GM23338 (cell line): ENCODE results near the gene TMEM225B. TPM values are rescaled to one million over a fixed set of nuclear protein-coding genes. Genes with fewer than 3 reads are reported as not detected.

Source experiments
- ATAC-seq: fragments of 200-7000 bp; cut with Tn5 transposase; 3 replicates; pipeline ENCODE4 v1.9.1; 2020
- DNase-seq: peaks from one replicate; pipeline ENCODE4 v3.0.0-alpha.2; 2015; ENCODE audit warnings: low spot score
- H2AFZ ChIP-seq: fragments of 200-600 bp; sonication (generic); 2 replicates; pipeline ENCODE4 v1.8.0; 2016; ENCODE audit warnings: antibody characterized with exemption, mild to moderate bottlenecking, moderate library complexity
- H3F3A ChIP-seq: fragments of 200-600 bp; sonication (generic); replicated peaks from 2 replicates; pipeline ENCODE4 v1.8.0; 2017; ENCODE audit warnings: antibody characterized with exemption, mixed run types, low read depth
- H3K27ac ChIP-seq: fragments of 200-600 bp; sonication (generic); 2 replicates; pipeline ENCODE4 v1.6.1; 2016; ENCODE audit warnings: low read depth
- H3K27me3 ChIP-seq: fragments of 200-600 bp; sonication (generic); 2 replicates; pipeline ENCODE4 v1.8.0; 2016; ENCODE audit warnings: mild to moderate bottlenecking, mixed run types, moderate library complexity; ENCODE audit not compliant: insufficient read depth
- H3K36me3 ChIP-seq: fragments of 200-600 bp; sonication (generic); 2 replicates; pipeline ENCODE4 v1.8.0; 2016; ENCODE audit warnings: mild to moderate bottlenecking; ENCODE audit not compliant: insufficient read depth
- H3K4me1 ChIP-seq: fragments of 200-600 bp; sonication (generic); 2 replicates; pipeline ENCODE4 v1.8.0; 2016; ENCODE audit warnings: mild to moderate bottlenecking, moderate library complexity; ENCODE audit not compliant: insufficient read depth
- H3K4me2 ChIP-seq: fragments of 200-600 bp; sonication (generic); 2 replicates; pipeline ENCODE4 v1.7.1; 2017; ENCODE audit warnings: mixed run types
- H3K4me3 ChIP-seq: fragments of 200-600 bp; sonication (generic); 2 replicates; pipeline ENCODE4 v1.6.1; 2016; ENCODE audit warnings: mixed run types
- H3K79me2 ChIP-seq: fragments of 200-600 bp; sonication (generic); replicated peaks from 2 replicates; pipeline ENCODE4 v1.8.0; 2017; ENCODE audit warnings: mild to moderate bottlenecking; ENCODE audit not compliant: insufficient read depth
- H3K9me2 ChIP-seq: fragments of 200-600 bp; sonication (generic); 2 replicates; pipeline ENCODE4 v1.8.0; 2017; ENCODE audit not compliant: insufficient read depth
- H4K20me1 ChIP-seq: fragments of 200-600 bp; sonication (generic); replicated peaks from 2 replicates; pipeline ENCODE4 v1.8.0; 2017; ENCODE audit warnings: mild to moderate bottlenecking; ENCODE audit not compliant: insufficient read depth
- H3K27ac Mint-ChIP-seq: 2 replicates; pipeline ENCODE4 v1.8.0; 2020; ENCODE audit warnings: inconsistent platforms, mild to moderate bottlenecking, moderate library complexity, mixed read lengths
- H3K27me3 Mint-ChIP-seq: 3 replicates; pipeline ENCODE4 v1.8.0; 2022; ENCODE audit warnings: low read depth, mild to moderate bottlenecking, moderate library complexity, mixed read lengths, inconsistent platforms; ENCODE audit not compliant: insufficient read depth, poor library complexity
- H3K36me3 Mint-ChIP-seq: 3 replicates; pipeline ENCODE4 v1.8.0; 2021; ENCODE audit warnings: low read depth, mild to moderate bottlenecking, inconsistent platforms, moderate library complexity, mixed read lengths
- H3K4me1 Mint-ChIP-seq: 3 replicates; pipeline ENCODE4 v1.8.0; 2020; ENCODE audit warnings: mild to moderate bottlenecking, inconsistent platforms, mixed read lengths
- H3K4me3 Mint-ChIP-seq: 3 replicates; pipeline ENCODE4 v1.8.0; 2021; ENCODE audit warnings: moderate library complexity, mild to moderate bottlenecking, inconsistent platforms, mixed read lengths
- H3K9me3 Mint-ChIP-seq: 3 replicates; pipeline ENCODE4 v1.8.0; 2020; ENCODE audit warnings: moderate library complexity, mild to moderate bottlenecking, inconsistent platforms, mixed read lengths
- CREB1 ChIP-seq: fragments of 250-450 bp; sonication (Bioruptor Pico); IDR thresholded peaks from 2 replicates; pipeline ENCODE4 v1.5.0; 2020; ENCODE audit warnings: low read depth, mild to moderate bottlenecking, moderate library complexity
- JUNB ChIP-seq: IDR thresholded peaks from one replicate; pipeline ENCODE4 v1.6.1; 2016; ENCODE audit warnings: antibody characterized with exemption; ENCODE audit not compliant: unreplicated experiment
- polyA plus RNA-seq: library from polyadenylated mRNA; unstranded; fragments of >200 nt; fragmentation: Nextera tagmentation; extraction: Ambion mirVana; gene quantifications from 2 replicates; pipeline ENCODE4 v1.2.1, GENCODE V29; 2016
- total RNA-seq: library from RNA; depleted of rRNA; stranded (reverse); fragments of >200 nt; shearing (Covaris generic); gene quantifications from 2 replicates; pipeline ENCODE4 v1.2.3, GENCODE V29; 2014
- TF ChIP-seq, protein P1 (sequence below): IDR thresholded peaks from one replicate; pipeline ENCODE4 v1.6.1; 2018; ENCODE audit warnings: antibody characterized with exemption; ENCODE audit not compliant: unreplicated experiment
- TF ChIP-seq, protein P2 (sequence below): IDR thresholded peaks from 2 replicates; pipeline ENCODE4 v1.6.1; 2016; ENCODE audit warnings: antibody characterized with exemption
- TF ChIP-seq, protein P3 (sequence below), 2 experiments: fragments of 200-600 bp in 1 of 2; sonication (generic) in 1 of 2; conservative IDR thresholded peaks; 2 replicates each; pipeline versions ENCODE4 v1.5.1 to v1.6.1; 2016 to 2017; ENCODE audit warnings: antibody characterized with exemption in 2 of 2, low read depth in 2 of 2, mild to moderate bottlenecking in 2 of 2, moderate library complexity in 1 of 2

TMEM225B gene
- total and polyA plus RNA-seq, 2 experiments from 2014 or later: 0.45 TPM; not detected in 1

DNA sequence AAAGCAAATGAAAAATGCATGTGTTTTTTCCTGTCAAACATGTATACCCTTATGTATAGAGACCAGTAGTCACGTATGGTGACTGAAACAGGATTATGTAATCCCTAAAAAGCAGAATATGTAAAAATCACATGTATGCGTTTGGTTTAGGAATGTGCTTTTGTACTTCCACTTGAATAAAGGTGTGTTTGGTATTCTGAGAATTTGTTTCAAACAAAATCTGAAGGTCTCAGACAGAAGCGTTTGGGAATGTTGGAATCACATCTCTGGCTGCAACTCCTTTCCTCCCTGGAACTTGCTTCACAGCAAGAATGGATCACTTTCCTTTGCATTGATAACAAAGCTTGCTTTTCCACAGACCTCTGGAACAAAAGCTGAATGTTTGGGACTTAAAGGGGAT is 21.8 kb upstream of the TMEM225B start (continued):
- TF ChIP-seq, protein P1, sequence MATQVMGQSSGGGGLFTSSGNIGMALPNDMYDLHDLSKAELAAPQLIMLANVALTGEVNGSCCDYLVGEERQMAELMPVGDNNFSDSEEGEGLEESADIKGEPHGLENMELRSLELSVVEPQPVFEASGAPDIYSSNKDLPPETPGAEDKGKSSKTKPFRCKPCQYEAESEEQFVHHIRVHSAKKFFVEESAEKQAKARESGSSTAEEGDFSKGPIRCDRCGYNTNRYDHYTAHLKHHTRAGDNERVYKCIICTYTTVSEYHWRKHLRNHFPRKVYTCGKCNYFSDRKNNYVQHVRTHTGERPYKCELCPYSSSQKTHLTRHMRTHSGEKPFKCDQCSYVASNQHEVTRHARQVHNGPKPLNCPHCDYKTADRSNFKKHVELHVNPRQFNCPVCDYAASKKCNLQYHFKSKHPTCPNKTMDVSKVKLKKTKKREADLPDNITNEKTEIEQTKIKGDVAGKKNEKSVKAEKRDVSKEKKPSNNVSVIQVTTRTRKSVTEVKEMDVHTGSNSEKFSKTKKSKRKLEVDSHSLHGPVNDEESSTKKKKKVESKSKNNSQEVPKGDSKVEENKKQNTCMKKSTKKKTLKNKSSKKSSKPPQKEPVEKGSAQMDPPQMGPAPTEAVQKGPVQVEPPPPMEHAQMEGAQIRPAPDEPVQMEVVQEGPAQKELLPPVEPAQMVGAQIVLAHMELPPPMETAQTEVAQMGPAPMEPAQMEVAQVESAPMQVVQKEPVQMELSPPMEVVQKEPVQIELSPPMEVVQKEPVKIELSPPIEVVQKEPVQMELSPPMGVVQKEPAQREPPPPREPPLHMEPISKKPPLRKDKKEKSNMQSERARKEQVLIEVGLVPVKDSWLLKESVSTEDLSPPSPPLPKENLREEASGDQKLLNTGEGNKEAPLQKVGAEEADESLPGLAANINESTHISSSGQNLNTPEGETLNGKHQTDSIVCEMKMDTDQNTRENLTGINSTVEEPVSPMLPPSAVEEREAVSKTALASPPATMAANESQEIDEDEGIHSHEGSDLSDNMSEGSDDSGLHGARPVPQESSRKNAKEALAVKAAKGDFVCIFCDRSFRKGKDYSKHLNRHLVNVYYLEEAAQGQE: no peak
- TF ChIP-seq CREB1 (CRISPR knock-in tag): no peak

DNA sequence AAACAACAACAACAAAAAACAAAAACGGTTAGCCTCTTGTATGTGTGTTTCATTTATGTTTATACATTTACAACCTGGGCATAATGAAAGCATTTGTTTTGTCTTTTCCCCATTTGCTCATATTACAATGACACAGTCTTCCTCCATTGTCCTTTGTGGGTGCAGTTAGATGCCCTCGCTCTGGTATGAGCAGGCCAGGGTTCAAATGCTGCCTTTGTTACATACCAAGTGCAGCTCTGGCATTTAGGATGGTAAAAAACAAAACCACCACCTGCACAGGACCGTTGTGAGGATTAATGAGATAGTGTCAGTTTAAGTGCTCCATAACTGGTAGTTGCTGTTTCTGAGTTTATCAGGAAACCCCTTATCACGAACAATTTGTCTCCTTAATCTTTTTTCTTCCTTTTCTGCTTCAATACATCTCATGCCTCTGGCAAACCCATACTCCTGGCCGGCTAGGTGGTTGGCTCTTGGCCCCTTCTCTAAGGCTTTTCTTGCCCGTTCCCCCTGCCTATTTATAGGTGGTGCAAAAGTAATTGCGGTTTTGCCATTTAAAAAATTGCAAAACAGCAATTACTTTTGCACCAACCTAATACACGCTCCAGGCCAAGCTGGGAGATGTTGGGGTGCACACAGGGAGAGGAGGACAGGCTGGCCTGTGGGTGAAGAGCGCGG is 18.6 kb upstream of the TMEM225B start:
- no peak overlapping the region for H3K27ac ChIP-seq
- no peak for ATAC-seq

More for the DNA sequence above, 18.6 kb upstream of the TMEM225B start:
- Histone ChIP-seq H3K4me2 (peak overlapping the region; percentile 94), H2AFZ (peak overlapping the region; percentile 100), H3K79me2 (no peaks in the 10 kb centered on the region), H3F3A (0 out of 2 replicates have a peak, but pooled peaks cover 17% of the 10 kb centered on the region), H3K4me1 (peaks cover 24% of the 10 kb centered on the region), H3K9me2 (no peaks in the 10 kb centered on the region), H3K4me3 (peak overlapping the region; percentile 74), H4K20me1 (no peaks in the 10 kb centered on the region), H3K27me3 (no peaks in the 10 kb centered on the region; the same call in 1 of the 2 replicates), H3K36me3 (no peaks in the 10 kb centered on the region)
- DNase-seq: no peak
- Mint-ChIP-seq H3K9me3 (no peaks in the 10 kb centered on the region), H3K36me3 (no peaks in the 10 kb centered on the region), H3K4me3 (peak overlapping the region; percentile 87; the same call in 2 of the 3 replicates), H3K4me1 (peaks cover 23% of the 10 kb centered on the region), H3K27ac (no peak overlapping the region; the same call in 1 of the 2 replicates), H3K27me3 (peaks cover 5% of the 10 kb centered on the region)
- TF ChIP-seq, protein P2, sequence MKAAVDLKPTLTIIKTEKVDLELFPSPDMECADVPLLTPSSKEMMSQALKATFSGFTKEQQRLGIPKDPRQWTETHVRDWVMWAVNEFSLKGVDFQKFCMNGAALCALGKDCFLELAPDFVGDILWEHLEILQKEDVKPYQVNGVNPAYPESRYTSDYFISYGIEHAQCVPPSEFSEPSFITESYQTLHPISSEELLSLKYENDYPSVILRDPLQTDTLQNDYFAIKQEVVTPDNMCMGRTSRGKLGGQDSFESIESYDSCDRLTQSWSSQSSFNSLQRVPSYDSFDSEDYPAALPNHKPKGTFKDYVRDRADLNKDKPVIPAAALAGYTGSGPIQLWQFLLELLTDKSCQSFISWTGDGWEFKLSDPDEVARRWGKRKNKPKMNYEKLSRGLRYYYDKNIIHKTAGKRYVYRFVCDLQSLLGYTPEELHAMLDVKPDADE: no peak
- TF ChIP-seq, protein P3, sequence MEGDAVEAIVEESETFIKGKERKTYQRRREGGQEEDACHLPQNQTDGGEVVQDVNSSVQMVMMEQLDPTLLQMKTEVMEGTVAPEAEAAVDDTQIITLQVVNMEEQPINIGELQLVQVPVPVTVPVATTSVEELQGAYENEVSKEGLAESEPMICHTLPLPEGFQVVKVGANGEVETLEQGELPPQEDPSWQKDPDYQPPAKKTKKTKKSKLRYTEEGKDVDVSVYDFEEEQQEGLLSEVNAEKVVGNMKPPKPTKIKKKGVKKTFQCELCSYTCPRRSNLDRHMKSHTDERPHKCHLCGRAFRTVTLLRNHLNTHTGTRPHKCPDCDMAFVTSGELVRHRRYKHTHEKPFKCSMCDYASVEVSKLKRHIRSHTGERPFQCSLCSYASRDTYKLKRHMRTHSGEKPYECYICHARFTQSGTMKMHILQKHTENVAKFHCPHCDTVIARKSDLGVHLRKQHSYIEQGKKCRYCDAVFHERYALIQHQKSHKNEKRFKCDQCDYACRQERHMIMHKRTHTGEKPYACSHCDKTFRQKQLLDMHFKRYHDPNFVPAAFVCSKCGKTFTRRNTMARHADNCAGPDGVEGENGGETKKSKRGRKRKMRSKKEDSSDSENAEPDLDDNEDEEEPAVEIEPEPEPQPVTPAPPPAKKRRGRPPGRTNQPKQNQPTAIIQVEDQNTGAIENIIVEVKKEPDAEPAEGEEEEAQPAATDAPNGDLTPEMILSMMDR (conservative IDR thresholded peaks at IDR 0.05; ENCODE audit: low read depth in 2 of 2): no peak
- no peak for TF ChIP-seq CREB1 (CRISPR knock-in tag)
- TF ChIP-seq JUNB: no peak
